H1 (cell line): ENCODE measurements around the gene MINAR1. TPM values are rescaled to one million over a fixed set of nuclear protein-coding genes. Genes with fewer than 3 reads are reported as not detected.

Experiments
- CTCF ChIA-PET: fragments of 300-600 bp; sonication (Branson Sonifier 250); formaldehyde crosslinking; loops from one replicate; lab custom pipeline; 2021; ENCODE audit not compliant: partially characterized antibody; lab: Charles Lee
- POLR2A ChIA-PET: fragments of 300-600 bp; sonication (Branson Sonifier 250); formaldehyde crosslinking; loops from one replicate; lab custom pipeline; 2021; ENCODE audit warnings: inconsistent platforms; ENCODE audit not compliant: partially characterized antibody; lab: Charles Lee
- DNase-seq, 2 experiments: peaks; one replicate each; pipeline versions ENCODE4 v3.0.0 to v3.0.0-alpha.2; 2010 to 2022; ENCODE audit warnings: low spot score in 2 of 2, low read depth in 1 of 2, mixed read lengths in 1 of 2
- FAIRE-seq: peaks from 2 replicates; lab custom pipeline; 2011; peaks lifted over from hg19 to GRCh38; lab: Jason Lieb, UNC
- H2AFZ ChIP-seq: 2 replicates; pipeline ENCODE4 v1.8.1; 2012; ENCODE audit warnings: low read length, inconsistent platforms
- H2AK5ac ChIP-seq: 2 replicates; pipeline ENCODE4 v1.6.1; 2013; ENCODE audit warnings: low read depth, low read length
- H2BK120ac ChIP-seq: replicated peaks from 2 replicates; pipeline ENCODE3; 2013; ENCODE audit warnings: low read depth, low read length, inconsistent platforms
- H2BK12ac ChIP-seq: 2 replicates; pipeline ENCODE4 v1.6.1; 2013; ENCODE audit warnings: low read depth, low read length
- H2BK15ac ChIP-seq: 2 replicates; pipeline ENCODE4 v1.6.1; 2013; ENCODE audit warnings: low read length
- H2BK20ac ChIP-seq: 2 replicates; pipeline ENCODE4 v1.6.1; 2013; ENCODE audit warnings: low read length
- H2BK5ac ChIP-seq: 2 replicates; pipeline ENCODE4 v1.6.1; 2013; ENCODE audit warnings: low read depth, low read length
- H3K14ac ChIP-seq: 2 replicates; pipeline ENCODE4 v1.6.1; 2013; ENCODE audit warnings: inconsistent platforms; ENCODE audit not compliant: insufficient read length
- H3K18ac ChIP-seq: 2 replicates; pipeline ENCODE4 v1.6.1; 2013; ENCODE audit warnings: low read length; ENCODE audit errors: extremely low read depth
- H3K23ac ChIP-seq: 2 replicates; pipeline ENCODE4 v1.6.1; 2013; ENCODE audit warnings: inconsistent platforms; ENCODE audit not compliant: insufficient read length
- H3K23me2 ChIP-seq: 2 replicates; pipeline ENCODE4 v1.6.1; 2013; ENCODE audit warnings: low read depth, low read length
- H3K27ac ChIP-seq: 2 replicates; pipeline ENCODE4 v1.6.1; 2011; ENCODE audit warnings: low read depth, low read length, inconsistent platforms
- H3K27me3 ChIP-seq, 4 experiments: replicated peaks in 1 of 4; 1 replicate in 1 of 4; 2 replicates in 3 of 4; pipeline versions ENCODE4 v1.6.1 to v1.8.1; 2011 to 2013; ENCODE audit warnings: low read length in 3 of 4, mild to moderate bottlenecking in 3 of 4, inconsistent platforms in 2 of 4, mixed read lengths in 2 of 4, moderate library complexity in 1 of 4; ENCODE audit not compliant: control insufficient read depth in 3 of 4, insufficient read depth in 3 of 4; ENCODE audit errors: extremely low read depth in 1 of 4
- H3K36me3 ChIP-seq, 4 experiments: 2 replicates each; pipeline versions ENCODE4 v1.6.1 to v1.8.1; 2011 to 2013; ENCODE audit warnings: mild to moderate bottlenecking in 4 of 4, low read length in 3 of 4, moderate library complexity in 2 of 4, control low read depth in 1 of 4, inconsistent platforms in 1 of 4; ENCODE audit not compliant: insufficient read depth in 4 of 4, control insufficient read depth in 2 of 4
- H3K4ac ChIP-seq: replicated peaks from 2 replicates; pipeline ENCODE3; 2013; ENCODE audit warnings: low read length, low read depth, mixed read lengths, inconsistent platforms; ENCODE audit not compliant: insufficient read length
- H3K4me1 ChIP-seq, 4 experiments: replicated peaks in 1 of 4; 1 replicate in 1 of 4; 2 replicates in 3 of 4; pipeline versions ENCODE4 v1.6.1 to v1.8.1; 2011 to 2013; ENCODE audit warnings: low read length in 3 of 4, inconsistent platforms in 2 of 4, mixed read lengths in 1 of 4; ENCODE audit not compliant: insufficient read depth in 4 of 4, control insufficient read depth in 3 of 4
- H3K4me2 ChIP-seq, 2 experiments: 2 replicates each; pipeline versions ENCODE4 v1.6.1 to v1.8.1; 2011 to 2013; ENCODE audit warnings: low read depth in 2 of 2, low read length in 2 of 2, control low read depth in 1 of 2, inconsistent platforms in 1 of 2, mild to moderate bottlenecking in 1 of 2; ENCODE audit not compliant: insufficient read depth in 1 of 2
- H3K4me3 ChIP-seq, 4 experiments: fragments of 200-600, 300-600 bp in 1 of 4; sonication (generic), shearing (Covaris generic), sonication (Bioruptor Twin) in 1 of 4; 2 replicates each; pipeline versions ENCODE4 v1.5.1 to v1.8.1; 2011 to 2016; ENCODE audit warnings: low read length in 4 of 4, low read depth in 3 of 4, control low read depth in 2 of 4, inconsistent platforms in 2 of 4, mild to moderate bottlenecking in 2 of 4, mixed read lengths in 1 of 4, moderate library complexity in 1 of 4; ENCODE audit not compliant: insufficient read depth in 2 of 4; ENCODE audit errors: extremely low read depth in 1 of 4
- H3K56ac ChIP-seq: replicated peaks from 2 replicates; pipeline ENCODE3; 2013; ENCODE audit warnings: low read depth, mild to moderate bottlenecking, mixed read lengths, low read length, inconsistent platforms; ENCODE audit not compliant: insufficient read length
- H3K79me1 ChIP-seq: 2 replicates; pipeline ENCODE4 v1.6.1; 2013; ENCODE audit warnings: low read depth, low read length, control low read depth
- H3K79me2 ChIP-seq, 2 experiments: 2 replicates each; pipeline versions ENCODE4 v1.6.1 to v1.8.1; 2012 to 2013; ENCODE audit warnings: low read length in 2 of 2, mild to moderate bottlenecking in 2 of 2, inconsistent platforms in 1 of 2; ENCODE audit not compliant: insufficient read depth in 2 of 2, control insufficient read depth in 1 of 2
- H3K9ac ChIP-seq, 4 experiments: replicated peaks in 1 of 4; 1 replicate in 1 of 4; 2 replicates in 3 of 4; pipeline versions ENCODE4 v1.6.1 to v1.8.1; 2011 to 2013; ENCODE audit warnings: low read depth in 3 of 4, low read length in 3 of 4, control low read depth in 2 of 4, mild to moderate bottlenecking in 2 of 4, moderate library complexity in 2 of 4, inconsistent platforms in 1 of 4; ENCODE audit errors: extremely low read depth in 1 of 4
- H3K9me3 ChIP-seq, 2 experiments: 2 replicates each; pipeline versions ENCODE4 v1.6.1 to v1.8.1; 2012 to 2013; ENCODE audit warnings: mild to moderate bottlenecking in 2 of 2, moderate library complexity in 2 of 2, control low read depth in 1 of 2, inconsistent platforms in 1 of 2, low read depth in 1 of 2, low read length in 1 of 2, mixed read lengths in 1 of 2; ENCODE audit not compliant: insufficient read depth in 2 of 2
- H4K20me1 ChIP-seq, 2 experiments: replicated peaks in 1 of 2; 2 replicates each; pipeline versions ENCODE3 to v1.8.1; 2011 to 2013; ENCODE audit warnings: inconsistent platforms in 2 of 2, low read length in 2 of 2, mild to moderate bottlenecking in 1 of 2; ENCODE audit not compliant: insufficient read depth in 2 of 2, control insufficient read depth in 1 of 2
- H4K5ac ChIP-seq: 2 replicates; pipeline ENCODE4 v1.6.1; 2013; ENCODE audit warnings: low read length, low read depth, mixed read lengths, inconsistent platforms; ENCODE audit not compliant: insufficient read length
- H4K8ac ChIP-seq: 2 replicates; pipeline ENCODE4 v1.8.0; 2013; ENCODE audit warnings: mild to moderate bottlenecking, moderate library complexity, low read length, inconsistent platforms; ENCODE audit not compliant: insufficient read depth; ENCODE audit errors: extremely low read depth
- H4K91ac ChIP-seq: replicated peaks from 2 replicates; pipeline ENCODE3; 2013; ENCODE audit warnings: low read length, mixed read lengths, inconsistent platforms; ENCODE audit not compliant: insufficient read length
- CHD2 ChIP-seq: IDR thresholded peaks from 2 replicates; pipeline ENCODE4 v1.6.1; 2012; ENCODE audit warnings: low read length, improper control_type of control experiment
- KDM1A ChIP-seq: fragments of 200-600, 300-600 bp; sonication (generic); IDR thresholded peaks from 2 replicates; pipeline ENCODE4 v1.7.1; 2016; ENCODE audit warnings: mild to moderate bottlenecking, low read length, borderline replicate concordance
- MAFK ChIP-seq: IDR thresholded peaks from 2 replicates; pipeline ENCODE4 v1.6.1; 2012; ENCODE audit warnings: low read depth, mild to moderate bottlenecking, improper control_type of control experiment, low read length
- MAX ChIP-seq: IDR thresholded peaks from 2 replicates; pipeline ENCODE4 v1.6.1; 2012; ENCODE audit warnings: inconsistent platforms
- NRF1 ChIP-seq: IDR thresholded peaks from 2 replicates; pipeline ENCODE4 v1.6.1; 2011; ENCODE audit warnings: mild to moderate bottlenecking, low read depth, low read length, improper control_type of control experiment
- POLR2A ChIP-seq, 2 experiments: IDR thresholded peaks; 1 replicate in 1 of 2; 2 replicates in 1 of 2; pipeline ENCODE4 v1.6.1; 2011; ENCODE audit warnings: low read depth in 2 of 2, low read length in 2 of 2, mild to moderate bottlenecking in 2 of 2; ENCODE audit errors: control extremely low read depth in 1 of 2
- POU5F1 ChIP-seq: IDR thresholded peaks from 2 replicates; pipeline ENCODE4 v1.6.1; 2011; ENCODE audit warnings: low read depth, mild to moderate bottlenecking, low read length, moderate library complexity
- RFX5 ChIP-seq: IDR thresholded peaks from 2 replicates; pipeline ENCODE4 v1.6.1; 2011; ENCODE audit warnings: low read depth, low read length, improper control_type of control experiment, borderline replicate concordance
- SP4 ChIP-seq: IDR thresholded peaks from 2 replicates; pipeline ENCODE4 v1.6.1; 2012; ENCODE audit warnings: low read length, inconsistent platforms
- TBP ChIP-seq: IDR thresholded peaks from 2 replicates; pipeline ENCODE4 v1.6.1; 2011; ENCODE audit warnings: low read depth, low read length, improper control_type of control experiment
- USF2 ChIP-seq: IDR thresholded peaks from 2 replicates; pipeline ENCODE4 v1.6.1; 2011; ENCODE audit warnings: low read length, improper control_type of control experiment
- WGBS, 2 experiments: shearing (Covaris generic) in 1 of 2; methylation state at CpG; one replicate each; pipeline versions ENCODE4 v1.1.6 to v1.1.7; 2013 to 2015; ENCODE audit warnings: low lambda C conversion rate in 2 of 2, mixed read lengths in 2 of 2, inconsistent platforms in 1 of 2, low coverage in 1 of 2, missing lambda C conversion rate in 1 of 2; ENCODE audit not compliant: insufficient replicate concordance in 2 of 2, insufficient coverage in 1 of 2, insufficient read length in 1 of 2; ENCODE audit errors: extremely low coverage in 1 of 2, missing lambda C conversion rate in 1 of 2; 5-methylcytosine and 5-hydroxymethylcytosine counted together
- polyA plus RNA-seq, 7 experiments: library from polyadenylated mRNA; depleted of rRNA in 3 of 7; stranded (reverse) in 5 of 7; unstranded in 2 of 7; fragments of >200 nt in 5 of 7; fragments of 200-250 nt in 2 of 7; gene quantifications; 1 replicate in 5 of 7; 2 replicates in 1 of 7; 4 replicates in 1 of 7; pipeline versions ENCODE4 v1.2.1 to v1.2.3, GENCODE V29; 2011 to 2013; ENCODE audit warnings: missing spikeins in 2 of 7, mixed read lengths in 2 of 7
- total RNA-seq: library from RNA; stranded (reverse); fragmentation: NEBNext Ultra II Directional; extraction: Animal tissue kit (Norgen Biotek cat#: 25700); gene quantifications from 2 replicates; pipeline ENCODE4 v1.2.1, GENCODE V29; 2021

MINAR1 gene
- total and polyA plus RNA-seq, 2 of the 8 experiments (the other 6 are each of a cell fraction or from before 2014, with no cell fraction given): 0.17 to 0.67 TPM

- no peak overlapping the region for H2BK5ac ChIP-seq
- FAIRE-seq (no peak), DNase-seq (no peak)
- peaks cover 0 to 10% of the 10 kb centered on the region in 2 experiments for H4K20me1 ChIP-seq
- H3K9ac ChIP-seq: no peak overlapping the region
- ChIA-PET POLR2A (no interaction called here), CTCF (interaction anchor here (1.0 to 5.4 kb wide), 4 partner anchors 13 to 159 kb away, joined by 3 to 27 read pairs (median 7); no protein-coding TSS in a partner anchor)
- no peak overlapping the region for H4K91ac ChIP-seq
- H3K79me1 ChIP-seq: no peaks in the 10 kb centered on the region; the same call in 1 of the 2 replicates
- WGBS, 2 experiments: no CpG with 5 or more reads among the region's 2 CpGs
- H2AFZ ChIP-seq: no peak overlapping the region
- no peaks in the 10 kb centered on the region for H3K36me3 ChIP-seq
- no peaks in the 10 kb centered on the region for H3K9me3 ChIP-seq
- H3K4me1 ChIP-seq: peaks cover 0 to 8% (median 6%) of the 10 kb centered on the region in 4 experiments; a peak in 6 of 7 replicates
- no peaks in the 10 kb centered on the region for H3K79me2 ChIP-seq
- H3K27me3 ChIP-seq: peaks cover 11 to 26% (median 22%) of the 10 kb centered on the region in 4 experiments
- no peak overlapping the region for H3K4ac ChIP-seq
- H2BK120ac ChIP-seq: no peak overlapping the region
- no peak overlapping the region for H3K18ac ChIP-seq
- no peak overlapping the region for H3K4me3 ChIP-seq
- H2AK5ac ChIP-seq: 0 out of 2 replicates have a peak overlapping the region, but pooled peaks have one; percentile 13
- no peak overlapping the region for H2BK12ac ChIP-seq
- H3K27ac ChIP-seq: no peak overlapping the region
- H4K8ac ChIP-seq: no peak overlapping the region
- peak overlapping the region; percentile 51 for H3K56ac ChIP-seq
- 0 out of 2 replicates have a peak overlapping the region, but pooled peaks have one; percentile 46 for H2BK15ac ChIP-seq
- no peak overlapping the region for H3K14ac ChIP-seq
- no peak overlapping the region for H3K4me2 ChIP-seq
- H4K5ac ChIP-seq: no peak overlapping the region
- H2BK20ac ChIP-seq: no peak overlapping the region
- H3K23me2 ChIP-seq: peaks cover 24% of the 10 kb centered on the region; the same call in 1 of the 2 replicates
- no peak overlapping the region for H3K23ac ChIP-seq
- TF ChIP-seq SP4 (no peak), USF2 (no peak), POLR2A (IDR thresholded peaks at IDR 0.05; ENCODE audit: control extremely low read depth in 1 of 2, low read depth in 2 of 2, low read length in 2 of 2) (no peak), POU5F1 (no peak), MAFK (no peak), CHD2 (no peak), RFX5 (no peak), TBP (no peak), MAX (no peak), NRF1 (no peak), KDM1A (no peak)
These were observed 5.3 kb downstream of the MINAR1 start for GRCh38 chr15:79437275-79438000.
